Endothelial cell of umbilical vein (primary cell): ENCODE measurements around the gene GLP1R.

Experiments
- EZH2 ChIP-seq: IDR thresholded peaks from 2 replicates; pipeline ENCODE4 v1.6.1; 2012; ENCODE audit warnings: borderline replicate concordance, low read depth, mild to moderate bottlenecking, moderate library complexity, low read length, inconsistent platforms; ENCODE audit not compliant: severe bottlenecking
- FOS ChIP-seq: IDR thresholded peaks from 2 replicates; pipeline ENCODE4 v1.6.1; 2011; ENCODE audit warnings: mild to moderate bottlenecking, low read length, moderate library complexity, borderline replicate concordance; ENCODE audit not compliant: insufficient read depth
- GATA2 ChIP-seq: IDR thresholded peaks from 2 replicates; pipeline ENCODE4 v1.7.0; 2011; ENCODE audit warnings: low read depth, mild to moderate bottlenecking, moderate library complexity, mixed read lengths, low read length; ENCODE audit not compliant: insufficient read length, insufficient read depth
- JUN ChIP-seq: IDR thresholded peaks from 2 replicates; pipeline ENCODE4 v1.6.1; 2011; ENCODE audit warnings: borderline replicate concordance, low read depth; ENCODE audit not compliant: insufficient read length, insufficient read depth
- MYC ChIP-seq: IDR thresholded peaks from one replicate; pipeline ENCODE4 v1.6.1; 2011; ENCODE audit warnings: mild to moderate bottlenecking, low read depth, low read length
- POLR2A ChIP-seq: IDR thresholded peaks from 2 replicates; pipeline ENCODE4 v1.6.1; 2012; ENCODE audit warnings: low read depth, mild to moderate bottlenecking, control low read depth, low read length
- POLR2AphosphoS5 ChIP-seq: IDR thresholded peaks from 2 replicates; pipeline ENCODE4 v1.6.1; 2012; ENCODE audit warnings: low read depth, mild to moderate bottlenecking, control low read depth, low read length, moderate library complexity; ENCODE audit not compliant: insufficient read depth
- TF ChIP-seq, protein P1 (sequence below), 2 donors: IDR thresholded peaks; 1 replicate in 1 of 2; 2 replicates in 1 of 2; pipeline ENCODE4 v1.5.1; 2011; ENCODE audit warnings: low read length in 2 of 2, mild to moderate bottlenecking in 2 of 2, moderate library complexity in 2 of 2, control low read depth in 1 of 2, inconsistent platforms in 1 of 2, low read depth in 1 of 2; ENCODE audit not compliant: insufficient read depth in 1 of 2; ENCODE audit errors: extremely low read depth in 1 of 2
- TF ChIP-seq, protein P2 (sequence below): IDR thresholded peaks from 2 replicates; pipeline ENCODE4 v1.6.1; 2011; ENCODE audit not compliant: insufficient read depth, insufficient read length

DNA sequence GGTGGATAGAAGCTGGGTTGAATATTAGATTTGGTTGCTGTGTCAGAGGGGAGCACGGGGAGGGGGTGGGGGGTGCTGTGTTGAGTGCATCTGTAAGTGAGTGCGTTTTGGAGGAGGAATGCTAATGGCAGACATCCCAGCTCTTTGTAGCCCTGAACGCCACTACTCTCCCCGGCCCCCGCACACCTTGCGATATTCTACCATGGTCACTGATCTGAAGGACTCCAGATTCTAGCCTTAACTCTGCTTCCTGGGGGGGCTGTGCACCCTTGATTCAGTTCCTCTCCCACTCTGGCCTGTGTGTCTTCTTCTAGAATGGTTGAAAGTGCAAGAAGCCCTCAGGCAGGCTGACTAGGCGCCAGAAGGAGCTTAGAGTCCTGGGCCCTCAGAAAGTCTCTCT lies 7.1 kb downstream of the GLP1R start:
- TF ChIP-seq, protein P1, sequence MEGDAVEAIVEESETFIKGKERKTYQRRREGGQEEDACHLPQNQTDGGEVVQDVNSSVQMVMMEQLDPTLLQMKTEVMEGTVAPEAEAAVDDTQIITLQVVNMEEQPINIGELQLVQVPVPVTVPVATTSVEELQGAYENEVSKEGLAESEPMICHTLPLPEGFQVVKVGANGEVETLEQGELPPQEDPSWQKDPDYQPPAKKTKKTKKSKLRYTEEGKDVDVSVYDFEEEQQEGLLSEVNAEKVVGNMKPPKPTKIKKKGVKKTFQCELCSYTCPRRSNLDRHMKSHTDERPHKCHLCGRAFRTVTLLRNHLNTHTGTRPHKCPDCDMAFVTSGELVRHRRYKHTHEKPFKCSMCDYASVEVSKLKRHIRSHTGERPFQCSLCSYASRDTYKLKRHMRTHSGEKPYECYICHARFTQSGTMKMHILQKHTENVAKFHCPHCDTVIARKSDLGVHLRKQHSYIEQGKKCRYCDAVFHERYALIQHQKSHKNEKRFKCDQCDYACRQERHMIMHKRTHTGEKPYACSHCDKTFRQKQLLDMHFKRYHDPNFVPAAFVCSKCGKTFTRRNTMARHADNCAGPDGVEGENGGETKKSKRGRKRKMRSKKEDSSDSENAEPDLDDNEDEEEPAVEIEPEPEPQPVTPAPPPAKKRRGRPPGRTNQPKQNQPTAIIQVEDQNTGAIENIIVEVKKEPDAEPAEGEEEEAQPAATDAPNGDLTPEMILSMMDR (IDR thresholded peaks at IDR 0.05; ENCODE audit: extremely low read depth in 1 of 2, insufficient read depth in 1 of 2, low read depth in 1 of 2, low read length in 2 of 2), result no peak
- no peak for TF ChIP-seq MYC
- no peak for TF ChIP-seq POLR2A
- TF ChIP-seq, protein P2, sequence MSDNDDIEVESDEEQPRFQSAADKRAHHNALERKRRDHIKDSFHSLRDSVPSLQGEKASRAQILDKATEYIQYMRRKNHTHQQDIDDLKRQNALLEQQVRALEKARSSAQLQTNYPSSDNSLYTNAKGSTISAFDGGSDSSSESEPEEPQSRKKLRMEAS, result no peak
- TF ChIP-seq EZH2, result no peak
- TF ChIP-seq POLR2AphosphoS5, result no peak
- TF ChIP-seq JUN, result no peak
- TF ChIP-seq FOS, result no peak
- no peak for TF ChIP-seq GATA2
